Panc1 (cell line): Measurements from ENCODE around the gene ADAMTS6.

Experiments used
- CTCF ChIP-seq: fragments of 450-650 bp; IDR thresholded peaks from 2 replicates; pipeline ENCODE4 v1.5.1; 2017; ENCODE audit warnings: mild to moderate bottlenecking
- POLR2AphosphoS5 ChIP-seq: IDR thresholded peaks from 2 replicates; pipeline ENCODE4 v1.6.1; 2012; ENCODE audit warnings: mild to moderate bottlenecking, low read depth, low read length, moderate library complexity
- REST ChIP-seq, 2 experiments: IDR thresholded peaks; 2 replicates each; pipeline ENCODE4 v1.6.1; 2011 to 2012; ENCODE audit warnings: low read depth in 2 of 2, control low read depth in 1 of 2, low read length in 1 of 2, mild to moderate bottlenecking in 1 of 2, moderate library complexity in 1 of 2; ENCODE audit not compliant: insufficient read depth in 1 of 2

DNA sequence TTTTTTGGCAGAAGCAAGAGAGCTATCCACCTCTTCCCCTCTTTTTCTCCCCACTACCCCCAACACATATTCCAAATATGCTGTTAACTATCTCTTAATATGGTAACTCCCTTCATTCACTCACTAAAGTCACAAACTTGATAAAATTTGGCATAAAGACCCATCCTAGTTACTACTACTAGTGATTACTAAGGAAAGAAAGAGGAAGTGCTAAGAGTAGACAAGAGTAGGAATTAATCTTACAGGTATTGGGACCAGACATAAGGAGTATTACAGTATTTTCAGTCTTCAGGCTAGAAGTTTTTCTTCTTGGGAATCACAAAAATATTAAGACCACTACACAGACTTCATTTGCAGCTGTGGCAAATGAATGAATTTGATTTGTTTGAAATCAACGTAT, 2.2 kb downstream of the ADAMTS6 start:
- no peak for TF ChIP-seq CTCF
- no peak for TF ChIP-seq POLR2AphosphoS5
- no peak for TF ChIP-seq REST (IDR thresholded peaks at IDR 0.05; ENCODE audit: insufficient read depth in 1 of 2, low read depth in 2 of 2, low read length in 1 of 2)
